ENCODE data around the gene MADCAM1. TPM values are rescaled to one million over a fixed set of nuclear protein-coding genes. Genes with fewer than 3 reads are reported as not detected.

MADCAM1 gene
- total RNA-seq, 1 donor from 2014 or later: 0.19 TPM

GRCh38 chr19:498977-499623 is 2.8 kb downstream of the MADCAM1 start:
- ATAC-seq (no peak), DNase-seq (ENCODE audit: missing footprints) (no peak)
- intact Hi-C loops (cut with DNase I): no loop called here

- intact Hi-C loops (cut with DNase I): no loop called here
- ATAC-seq (no peak), DNase-seq (ENCODE audit: missing footprints) (no peak)
Observed at GRCh38 chr19:501646-502045, 5.4 kb downstream of the MADCAM1 start.

- intact Hi-C loops (cut with DNase I): no loop called here
- peak; percentile 60 for DNase-seq (ENCODE audit: missing footprints)
- ATAC-seq: no peak
Observed at GRCh38 chr19:504616-505015, 8.3 kb downstream of the MADCAM1 start.

GRCh38 chr19:506404-507285 is 10.4 kb downstream of the MADCAM1 start:
- intact Hi-C loops (cut with DNase I): loop anchor here (1.0 to 2.0 kb wide), 3 partner anchors 17 to 66 kb away; partner anchors contain the start of gene BSG
- peak; percentile 94 for ATAC-seq
- peak; percentile 99 for DNase-seq (ENCODE audit: missing footprints)

GRCh38 chr19:507286-508203 is 11.3 kb downstream of the MADCAM1 start, which contains the start of gene TPGS1:
Gene TPGS1 (plus strand): TSS chr19:507497. CDS start chr19:507507, 10 bp downstream.
- ATAC-seq: peak; percentile 93
- peak; percentile 96 for DNase-seq (ENCODE audit: missing footprints)
- intact Hi-C loops (cut with DNase I): loop anchor here (2.0 kb wide), 2 partner anchors 25 to 65 kb away; partner anchors contain the start of gene BSG

GRCh38 chr19:508204-509150 is 12.2 kb downstream of the MADCAM1 start:
- ATAC-seq (no peak), DNase-seq (ENCODE audit: missing footprints) (no peak)
- intact Hi-C loops (cut with DNase I): no loop called here

GRCh38 chr19:510606-511100 is 14.4 kb downstream of the MADCAM1 start:
- DNase-seq (ENCODE audit: missing footprints): peak; percentile 89
- intact Hi-C loops (cut with DNase I): no loop called here
- no peak for ATAC-seq

GRCh38 chr19:511101-511851 is 15.0 kb downstream of the MADCAM1 start:
- peak; percentile 69 for DNase-seq (ENCODE audit: missing footprints)
- intact Hi-C loops (cut with DNase I): no loop called here
- no peak for ATAC-seq

- ATAC-seq: no peak
- intact Hi-C loops (cut with DNase I): no loop called here
- DNase-seq (ENCODE audit: missing footprints): peak; percentile 61
Observed at GRCh38 chr19:512547-513365, 16.5 kb downstream of the MADCAM1 start.

- intact Hi-C loops (cut with DNase I): no loop called here
- ATAC-seq (no peak), DNase-seq (ENCODE audit: missing footprints) (no peak)
Observed at GRCh38 chr19:513368-514165, 17.3 kb downstream of the MADCAM1 start.

- no peak for ATAC-seq
- intact Hi-C loops (cut with DNase I): no loop called here
- DNase-seq (ENCODE audit: missing footprints): no peak
Observed at GRCh38 chr19:514166-514663, 17.9 kb downstream of the MADCAM1 start.

GRCh38 chr19:517721-518597 is 21.7 kb downstream of the MADCAM1 start:
- DNase-seq (ENCODE audit: missing footprints) (no peak), ATAC-seq (no peak)
- intact Hi-C loops (cut with DNase I): no loop called here

GRCh38 chr19:518598-519231 is 22.4 kb downstream of the MADCAM1 start:
- intact Hi-C loops (cut with DNase I): no loop called here
- peak; percentile 50 for DNase-seq (ENCODE audit: missing footprints)
- ATAC-seq: no peak

GRCh38 chr19:519449-519865 is 23.2 kb downstream of the MADCAM1 start:
- intact Hi-C loops (cut with DNase I): no loop called here
- DNase-seq (ENCODE audit: missing footprints) (peak; percentile 56), ATAC-seq (peak; percentile 3)
